Measurements from ENCODE around the gene BRAT1. TPM values are rescaled to one million over a fixed set of nuclear protein-coding genes. Genes with fewer than 3 reads are reported as not detected.
A peak's percentile ranks its signal among the peaks of the same experiment; 100 is the strongest.
"Not testable (repeated sequence)": the region's sequence is repeated elsewhere in the genome, so short reads cannot be mapped to it uniquely, and the experiment has no call there.

Gene BRAT1
- total and polyA plus RNA-seq, 9 donors, result 17.8 to 28.5 (median 21.2) TPM

DNA sequence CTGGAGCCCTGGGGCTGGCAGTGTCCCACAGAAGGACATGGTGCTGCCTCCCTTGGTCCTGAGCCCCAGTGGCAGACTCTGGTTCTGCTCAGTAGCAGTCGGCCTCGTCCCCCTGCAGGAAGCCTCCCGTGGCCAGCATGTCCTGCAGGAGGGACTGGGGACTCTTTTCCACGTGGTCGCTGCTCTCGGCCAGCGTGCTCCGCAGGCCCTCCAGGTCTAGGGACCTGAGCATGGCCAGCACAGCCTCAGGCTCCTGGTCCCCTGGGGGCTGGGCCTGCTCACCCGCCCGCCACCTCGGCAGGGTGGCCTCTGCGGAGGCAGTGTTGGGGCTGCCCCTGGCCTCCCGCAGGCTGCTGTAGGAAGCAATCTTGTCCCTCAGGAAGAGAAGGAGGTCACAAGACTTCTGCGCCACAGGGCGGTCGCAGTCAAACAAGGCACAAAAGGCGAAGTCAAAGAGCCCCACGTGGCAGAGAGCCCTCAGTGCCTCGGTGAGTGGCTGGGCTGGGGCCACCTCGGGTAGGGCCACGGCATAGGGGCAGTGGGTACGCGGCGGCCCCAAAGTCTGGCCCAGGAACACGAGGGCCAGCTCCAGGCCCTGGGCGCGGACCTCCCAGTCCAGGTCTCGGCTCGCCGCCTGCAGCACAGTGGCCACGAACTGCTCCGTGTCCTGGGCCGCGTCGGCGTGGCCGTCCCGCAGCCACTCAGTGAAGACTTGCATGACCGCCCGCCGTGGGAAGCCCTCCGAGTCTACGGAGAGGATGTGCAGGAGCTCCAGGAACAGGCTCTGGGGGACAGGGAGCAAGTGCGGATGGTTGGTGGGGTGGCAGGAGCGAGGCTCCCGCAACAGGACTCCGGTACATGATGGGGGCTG lies 17.1 kb downstream of the BRAT1 start:
- Histone ChIP-seq H3K36me3 (ENCODE audit: control insufficient read depth, insufficient read depth, low read length) (peaks cover 54% of the 10 kb centered on the region), H3K4me3 (ENCODE audit: low read length) (no peak overlapping the region), H3K27ac (ENCODE audit: low read length) (no peak overlapping the region), H3K9me3 (replicated peaks; ENCODE audit: control insufficient read depth, low read depth, low read length) (no peaks in the 10 kb centered on the region), H3K4me1 (ENCODE audit: control insufficient read depth, insufficient read depth, low read length) (no peaks in the 10 kb centered on the region), H3K27me3 (ENCODE audit: control insufficient read depth, insufficient read depth, low read length) (no peaks in the 10 kb centered on the region)
- 75% methylated on average over 38 of the region's 47 CpGs for WGBS (ENCODE audit: insufficient coverage)
- peak; percentile 16 for DNase-seq

GRCh38 chr7:2535872-2536627 lies 19.3 kb downstream of the BRAT1 start:
- 65% methylated on average over 4 of the region's 19 CpGs for WGBS (ENCODE audit: insufficient coverage)
- DNase-seq; H3K27ac ChIP-seq (ENCODE audit: low read length); H3K9me3 ChIP-seq (replicated peaks; ENCODE audit: control insufficient read depth, low read depth, low read length); H3K4me3 ChIP-seq (ENCODE audit: low read length); H3K27me3 ChIP-seq (ENCODE audit: control insufficient read depth, insufficient read depth, low read length); H3K4me1 ChIP-seq (ENCODE audit: control insufficient read depth, insufficient read depth, low read length): not testable (repeated sequence)
- H3K36me3 ChIP-seq (ENCODE audit: control insufficient read depth, insufficient read depth, low read length), result peaks cover 33% of the 10 kb centered on the region

GRCh38 chr7:2534214-2534613 lies 21.1 kb downstream of the BRAT1 start:
- not testable (repeated sequence) for H3K9me3 ChIP-seq (replicated peaks; ENCODE audit: control insufficient read depth, low read depth, low read length); DNase-seq; H3K4me3 ChIP-seq (ENCODE audit: low read length); H3K27ac ChIP-seq (ENCODE audit: low read length); H3K27me3 ChIP-seq (ENCODE audit: control insufficient read depth, insufficient read depth, low read length)
- Histone ChIP-seq H3K4me1 (ENCODE audit: control insufficient read depth, insufficient read depth, low read length) (peaks cover 23% of the 10 kb centered on the region), H3K36me3 (ENCODE audit: control insufficient read depth, insufficient read depth, low read length) (peaks cover 20% of the 10 kb centered on the region)
- no CpG with 5 or more reads among the region's 34 CpGs for WGBS (ENCODE audit: insufficient coverage)

DNA sequence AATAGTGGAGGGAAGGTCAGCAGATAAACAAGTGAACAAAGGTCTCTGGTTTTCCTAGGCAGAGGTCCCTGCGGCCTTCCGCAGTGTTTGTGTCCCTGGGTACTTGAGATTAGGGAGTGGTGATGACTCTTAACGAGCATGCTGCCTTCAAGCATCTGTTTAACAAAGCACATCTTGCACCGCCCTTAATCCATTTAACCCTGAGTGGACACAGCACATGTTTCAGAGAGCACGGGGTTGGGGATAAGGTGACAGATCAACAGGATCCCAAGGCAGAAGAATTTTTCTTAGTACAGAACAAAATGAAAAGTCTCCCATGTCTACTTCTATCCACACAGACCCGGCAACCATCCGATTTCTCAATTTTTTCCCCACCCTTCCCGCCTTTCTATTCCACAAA lies 21.8 kb downstream of the BRAT1 start:
- Histone ChIP-seq H3K36me3 (ENCODE audit: control insufficient read depth, insufficient read depth, low read length) (peaks cover 20% of the 10 kb centered on the region), H3K4me1 (ENCODE audit: control insufficient read depth, insufficient read depth, low read length) (peaks cover 29% of the 10 kb centered on the region)
- not testable (repeated sequence) for H3K9me3 ChIP-seq (replicated peaks; ENCODE audit: control insufficient read depth, low read depth, low read length); H3K27ac ChIP-seq (ENCODE audit: low read length); DNase-seq; H3K4me3 ChIP-seq (ENCODE audit: low read length); H3K27me3 ChIP-seq (ENCODE audit: control insufficient read depth, insufficient read depth, low read length)
- WGBS (ENCODE audit: insufficient coverage), result no CpG with 5 or more reads among the region's 8 CpGs

- not testable (repeated sequence) for H3K27ac ChIP-seq (ENCODE audit: low read length); DNase-seq
Measured at GRCh38 chr7:2532816-2533215, 22.5 kb downstream of the BRAT1 start.

DNA sequence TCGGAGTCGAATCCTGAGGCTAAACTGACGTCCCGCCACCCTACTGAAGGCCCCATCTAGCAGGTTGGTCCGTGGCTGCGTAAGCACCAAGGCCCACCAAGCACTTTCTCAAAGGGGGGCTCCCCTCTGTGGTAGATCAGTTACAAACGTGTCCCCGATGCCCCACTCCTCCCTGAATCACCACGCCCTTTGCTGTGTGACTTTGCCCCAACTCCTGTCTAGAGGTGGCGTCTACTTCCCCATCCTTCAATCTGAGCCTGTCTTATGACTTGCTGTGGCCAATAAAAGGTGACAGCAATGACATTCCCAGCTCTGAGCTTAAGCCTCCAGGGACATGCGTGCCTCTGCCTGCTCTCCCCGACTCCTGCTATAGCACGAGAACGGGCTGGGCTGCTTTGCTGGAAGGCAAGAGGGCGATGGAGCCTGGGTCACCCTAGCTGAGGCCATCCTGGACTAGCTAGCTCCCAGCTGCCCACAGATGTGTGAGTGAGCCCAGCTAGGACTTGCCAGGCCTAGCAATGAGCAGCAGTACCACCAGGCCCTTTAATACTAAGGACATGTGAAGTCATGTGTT lies 23.0 kb downstream of the BRAT1 start:
- not testable (repeated sequence) for H3K27ac ChIP-seq (ENCODE audit: low read length); H3K27me3 ChIP-seq (ENCODE audit: control insufficient read depth, insufficient read depth, low read length); H3K4me3 ChIP-seq (ENCODE audit: low read length); H3K9me3 ChIP-seq (replicated peaks; ENCODE audit: control insufficient read depth, low read depth, low read length)
- peak; percentile 3 for DNase-seq
- H3K36me3 ChIP-seq (ENCODE audit: control insufficient read depth, insufficient read depth, low read length), result peaks cover 20% of the 10 kb centered on the region
- peaks cover 39% of the 10 kb centered on the region for H3K4me1 ChIP-seq (ENCODE audit: control insufficient read depth, insufficient read depth, low read length)
- 48% methylated on average over 4 of the region's 15 CpGs for WGBS (ENCODE audit: insufficient coverage)

More at GRCh38 chr7:2532816-2533215, 22.5 kb downstream of the BRAT1 start:
- whole genome bisulfite sequencing (ENCODE audit: insufficient coverage), result no CpG with 5 or more reads among the region's 8 CpGs
- H3K4me1 ChIP-seq (ENCODE audit: control insufficient read depth, insufficient read depth, low read length), result peaks cover 35% of the 10 kb centered on the region
- peaks cover 18% of the 10 kb centered on the region for H3K36me3 ChIP-seq (ENCODE audit: control insufficient read depth, insufficient read depth, low read length)
- H3K4me3 ChIP-seq (ENCODE audit: low read length); H3K27me3 ChIP-seq (ENCODE audit: control insufficient read depth, insufficient read depth, low read length); H3K9me3 ChIP-seq (replicated peaks; ENCODE audit: control insufficient read depth, low read depth, low read length): not testable (repeated sequence)

DNA sequence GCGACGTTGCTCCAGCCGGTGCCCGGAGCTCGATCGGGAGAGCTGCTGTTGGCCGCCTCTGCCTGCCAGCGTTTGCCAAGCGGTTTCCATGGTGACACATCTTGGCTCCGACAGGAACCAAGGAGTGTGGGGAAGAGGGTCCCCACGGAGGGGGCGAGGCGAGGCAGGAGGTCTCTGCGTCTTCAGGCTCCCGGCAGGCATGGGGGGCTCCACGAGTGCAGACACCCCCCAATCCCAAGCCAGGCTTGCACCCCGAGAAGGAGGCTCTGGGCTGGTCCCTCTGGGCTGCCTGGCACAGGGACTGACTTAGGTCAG lies 23.6 kb downstream of the BRAT1 start:
- peaks cover 42% of the 10 kb centered on the region for H3K4me1 ChIP-seq (ENCODE audit: control insufficient read depth, insufficient read depth, low read length)
- WGBS (ENCODE audit: insufficient coverage), result no CpG with 5 or more reads among the region's 17 CpGs
- not testable (repeated sequence) for H3K4me3 ChIP-seq (ENCODE audit: low read length); H3K27me3 ChIP-seq (ENCODE audit: control insufficient read depth, insufficient read depth, low read length); DNase-seq; H3K27ac ChIP-seq (ENCODE audit: low read length); H3K9me3 ChIP-seq (replicated peaks; ENCODE audit: control insufficient read depth, low read depth, low read length)
- peaks cover 26% of the 10 kb centered on the region for H3K36me3 ChIP-seq (ENCODE audit: control insufficient read depth, insufficient read depth, low read length)

DNA sequence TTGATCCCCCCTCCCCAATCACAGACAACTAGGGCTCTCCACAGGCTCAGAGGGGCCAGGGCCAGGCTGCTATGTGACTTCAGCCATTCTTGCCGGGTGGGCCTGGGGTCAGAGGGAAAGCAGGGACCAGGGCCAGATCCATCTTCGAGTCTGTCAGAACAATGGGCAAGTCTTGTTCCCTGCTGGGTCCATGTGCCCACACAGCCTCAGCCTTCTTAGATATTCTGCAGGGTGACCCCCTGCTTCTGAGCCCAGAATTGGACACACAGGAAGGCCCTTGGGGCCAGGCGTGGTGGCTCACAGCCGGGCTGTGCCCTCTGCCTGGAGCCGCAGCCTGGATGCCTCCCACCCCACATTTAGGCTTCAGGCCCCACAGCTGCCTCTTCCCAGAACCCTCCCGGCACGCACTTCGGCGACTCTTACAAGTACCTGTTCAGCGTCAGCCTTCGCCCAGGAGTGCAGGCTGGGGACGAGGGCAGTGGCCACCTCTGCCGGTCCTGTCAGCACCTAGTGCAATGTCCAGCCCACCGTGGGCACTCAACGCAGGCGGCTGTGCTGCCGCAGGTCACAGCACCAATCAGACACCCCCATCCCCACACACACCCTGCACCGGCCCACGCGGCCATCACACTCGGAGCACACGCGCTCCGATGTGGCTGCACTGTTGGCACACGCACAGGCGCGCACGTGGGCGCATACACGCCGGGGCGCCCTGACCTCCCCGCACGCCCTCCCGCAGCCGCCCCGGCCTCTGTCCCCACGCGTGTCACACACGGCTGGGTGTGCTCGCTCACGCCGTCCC lies 24.1 kb downstream of the BRAT1 start:
- not testable (repeated sequence) for H3K27me3 ChIP-seq (ENCODE audit: control insufficient read depth, insufficient read depth, low read length); H3K4me3 ChIP-seq (ENCODE audit: low read length); H3K9me3 ChIP-seq (replicated peaks; ENCODE audit: control insufficient read depth, low read depth, low read length); DNase-seq
- 33% methylated on average over 17 of the region's 43 CpGs for WGBS (ENCODE audit: insufficient coverage)
- peaks cover 31% of the 10 kb centered on the region for H3K36me3 ChIP-seq (ENCODE audit: control insufficient read depth, insufficient read depth, low read length)
- peak overlapping the region; percentile 75 for H3K27ac ChIP-seq (ENCODE audit: low read length)
- peaks cover 42% of the 10 kb centered on the region for H3K4me1 ChIP-seq (ENCODE audit: control insufficient read depth, insufficient read depth, low read length)

- Histone ChIP-seq H3K4me1 (ENCODE audit: control insufficient read depth, insufficient read depth, low read length) (peaks cover 49% of the 10 kb centered on the region), H3K4me3 (ENCODE audit: low read length) (no peak overlapping the region), H3K27ac (ENCODE audit: low read length) (peak overlapping the region; percentile 75), H3K9me3 (replicated peaks; ENCODE audit: control insufficient read depth, low read depth, low read length) (no peaks in the 10 kb centered on the region), H3K27me3 (ENCODE audit: control insufficient read depth, insufficient read depth, low read length) (peaks cover 2% of the 10 kb centered on the region), H3K36me3 (ENCODE audit: control insufficient read depth, insufficient read depth, low read length) (peaks cover 40% of the 10 kb centered on the region)
- WGBS (ENCODE audit: insufficient coverage), result 48% methylated on average over 5 of the region's 16 CpGs
- peak; percentile 65 for DNase-seq
Measured at GRCh38 chr7:2530071-2530987, 25.0 kb downstream of the BRAT1 start.
